Natural killer cell (primary cell): ENCODE measurements around the gene KRI1. TPM values are rescaled to one million over a fixed set of nuclear protein-coding genes. Genes with fewer than 3 reads are reported as not detected.

ENCODE experiments used
- ATAC-seq, 3 donors: fragments of 150-1000 bp in 2 of 3; fragments of 200-7000 bp in 1 of 3; cut with Tn5 transposase; 1 replicate in 1 of 3; 2 replicates in 2 of 3; pipeline ENCODE4 v1.10.0; 2021; ENCODE audit warnings: mild to moderate bottlenecking in 2 of 3, moderate library complexity in 2 of 3
- DNase-seq, 2 donors: peaks; one replicate each; pipeline versions ENCODE4 v3.0.0 to v3.0.0-alpha.2; 2013 to 2021; ENCODE audit warnings: mixed read lengths in 1 of 2
- H3K27ac ChIP-seq: one replicate; pipeline ENCODE4 v1.5.1; 2013; ENCODE audit warnings: mild to moderate bottlenecking, low read length
- H3K27me3 ChIP-seq: one replicate; pipeline ENCODE4 v1.6.1; 2013; ENCODE audit warnings: low read length; ENCODE audit not compliant: control insufficient read depth, insufficient read depth
- H3K36me3 ChIP-seq: one replicate; pipeline ENCODE4 v1.6.1; 2013; ENCODE audit warnings: low read length; ENCODE audit not compliant: control insufficient read depth, insufficient read depth
- H3K4me1 ChIP-seq: one replicate; pipeline ENCODE4 v1.6.1; 2013; ENCODE audit warnings: low read length; ENCODE audit not compliant: control insufficient read depth, insufficient read depth
- H3K4me3 ChIP-seq: one replicate; pipeline ENCODE4 v1.5.1; 2013; ENCODE audit warnings: low read length
- H3K9me3 ChIP-seq: one replicate; pipeline ENCODE4 v1.6.1; 2013; ENCODE audit warnings: low read length; ENCODE audit not compliant: control insufficient read depth, insufficient read depth
- H3K27ac Mint-ChIP-seq, 2 donors: one replicate each; pipeline ENCODE4 v1.8.0; 2022; ENCODE audit warnings: mild to moderate bottlenecking in 2 of 2, mixed read lengths in 2 of 2, moderate library complexity in 1 of 2
- H3K27me3 Mint-ChIP-seq, 2 donors: one replicate each; pipeline ENCODE4 v1.8.0; 2022; ENCODE audit warnings: low read depth in 2 of 2, mixed read lengths in 2 of 2
- H3K36me3 Mint-ChIP-seq: one replicate; pipeline ENCODE4 v1.8.0; 2022; ENCODE audit warnings: mixed read lengths
- H3K4me1 Mint-ChIP-seq, 2 donors: one replicate each; pipeline ENCODE4 v1.8.0; 2022; ENCODE audit warnings: mixed read lengths in 2 of 2
- H3K4me3 Mint-ChIP-seq: one replicate; pipeline ENCODE4 v1.8.0; 2022; ENCODE audit warnings: mild to moderate bottlenecking, moderate library complexity, mixed read lengths
- H3K9me3 Mint-ChIP-seq, 2 donors: one replicate each; pipeline ENCODE4 v1.8.0; 2022; ENCODE audit warnings: mixed read lengths in 2 of 2
- CTCF ChIP-seq: fragments of 200-600 bp; IDR thresholded peaks from one replicate; pipeline ENCODE4 v1.8.0; 2022; ENCODE audit warnings: antibody characterized with exemption
- WGBS: methylation state at CpG from one replicate; pipeline ENCODE4 v1.1.7; 2013; ENCODE audit warnings: missing lambda C conversion rate; ENCODE audit not compliant: insufficient coverage; 5-methylcytosine and 5-hydroxymethylcytosine counted together
- intact Hi-C: fragments of 100-400 bp; cut with micrococcal nuclease; formaldehyde crosslinking; loops from one replicate; pipeline ENCODE4 v1.14.2; 2022
- total RNA-seq, 4 donors: library from RNA; stranded (reverse); fragments of 120-200 nt in 1 of 4; gene quantifications; one replicate each; pipeline versions ENCODE4 v1.2.3 to v1.2.4, GENCODE V29; 2013 to 2022

Gene KRI1
- total RNA-seq, 3 donors from 2014 or later (not counting 1 experiment from before 2014, with no cell fraction given) = 36.6 to 53.0 (median 49.5) TPM

- Mint-ChIP-seq H3K4me3 (peak overlapping the region; percentile 81), H3K9me3 (no peaks in the 10 kb centered on the region), H3K27ac (peak overlapping the region; percentile 86 to 91), H3K4me1 (peaks cover 47 to 55% of the 10 kb centered on the region in 2 donors), H3K36me3 (peaks cover 17% of the 10 kb centered on the region), H3K27me3 (peaks cover 0 to 3% of the 10 kb centered on the region in 2 donors)
- H3K36me3 ChIP-seq = peaks cover 36% of the 10 kb centered on the region
- intact Hi-C loops = loop anchor here (5.0 kb wide), 1 partner anchor 222 kb away; no protein-coding TSS in a partner anchor
- H3K27me3 ChIP-seq = peaks cover 2% of the 10 kb centered on the region
- DNase-seq = peak; percentile 64 to 74
- ATAC-seq = peak in 1 of 3 donors; percentile 8
- peak overlapping the region; percentile 97 for H3K4me3 ChIP-seq
- TF ChIP-seq CTCF = no peak
- H3K9me3 ChIP-seq = no peaks in the 10 kb centered on the region
- peak overlapping the region; percentile 92 for H3K27ac ChIP-seq
- H3K4me1 ChIP-seq = peaks cover 79% of the 10 kb centered on the region
- 5% methylated on average over 103 of the region's 107 CpGs for WGBS
These were observed 51.3 kb downstream of the KRI1 start for GRCh38 chr19:10514211-10515145.

GRCh38 chr19:10513223-10513622, 52.6 kb downstream of the KRI1 start:
- H3K4me3 Mint-ChIP-seq = peak overlapping the region; percentile 81
- peaks cover 0 to 3% of the 10 kb centered on the region in 2 donors for H3K27me3 Mint-ChIP-seq
- peak overlapping the region; percentile 86 to 91 for H3K27ac Mint-ChIP-seq
- 66% methylated on average over 7 of the region's 7 CpGs for WGBS
- peaks cover 79% of the 10 kb centered on the region for H3K4me1 ChIP-seq
- TF ChIP-seq CTCF = no peak
- no peak for DNase-seq
- peaks cover 2% of the 10 kb centered on the region for H3K27me3 ChIP-seq
- no peaks in the 10 kb centered on the region for H3K9me3 ChIP-seq
- peaks cover 17% of the 10 kb centered on the region for H3K36me3 Mint-ChIP-seq
- peaks cover 36% of the 10 kb centered on the region for H3K36me3 ChIP-seq
- H3K4me1 Mint-ChIP-seq = peaks cover 44 to 53% of the 10 kb centered on the region in 2 donors
- H3K4me3 ChIP-seq = no peak overlapping the region
- intact Hi-C loops = loop anchor here (5.0 kb wide), 1 partner anchor 221 kb away; no protein-coding TSS in a partner anchor
- no peaks in the 10 kb centered on the region for H3K9me3 Mint-ChIP-seq
- no peak for ATAC-seq
- peak overlapping the region; percentile 22 for H3K27ac ChIP-seq

GRCh38 chr19:10510301-10510802, 55.5 kb downstream of the KRI1 start:
- Mint-ChIP-seq H3K27me3 (no peaks in the 10 kb centered on the region), H3K36me3 (peaks cover 11% of the 10 kb centered on the region), H3K4me3 (peak overlapping the region; percentile 62), H3K27ac (peak overlapping the region; percentile 86 to 91), H3K4me1 (peaks cover 42 to 52% of the 10 kb centered on the region in 2 donors), H3K9me3 (no peaks in the 10 kb centered on the region)
- TF ChIP-seq CTCF = peak; percentile 81
- peaks cover 82% of the 10 kb centered on the region for H3K4me1 ChIP-seq
- H3K36me3 ChIP-seq = peaks cover 36% of the 10 kb centered on the region
- H3K4me3 ChIP-seq = no peak overlapping the region
- H3K27me3 ChIP-seq = no peaks in the 10 kb centered on the region
- intact Hi-C loops = loop anchor here (2.0 to 5.0 kb wide), 2 partner anchors 42 to 218 kb away; no protein-coding TSS in a partner anchor
- 9% methylated on average over 15 of the region's 15 CpGs for whole genome bisulfite sequencing
- H3K27ac ChIP-seq = peak overlapping the region; percentile 64
- peak; percentile 62 to 76 for DNase-seq
- no peaks in the 10 kb centered on the region for H3K9me3 ChIP-seq
- peak in 2 of 3 donors; percentile 17 for ATAC-seq
